ENCODE data around the gene PMP22.

- TF ChIP-seq, protein P1, sequence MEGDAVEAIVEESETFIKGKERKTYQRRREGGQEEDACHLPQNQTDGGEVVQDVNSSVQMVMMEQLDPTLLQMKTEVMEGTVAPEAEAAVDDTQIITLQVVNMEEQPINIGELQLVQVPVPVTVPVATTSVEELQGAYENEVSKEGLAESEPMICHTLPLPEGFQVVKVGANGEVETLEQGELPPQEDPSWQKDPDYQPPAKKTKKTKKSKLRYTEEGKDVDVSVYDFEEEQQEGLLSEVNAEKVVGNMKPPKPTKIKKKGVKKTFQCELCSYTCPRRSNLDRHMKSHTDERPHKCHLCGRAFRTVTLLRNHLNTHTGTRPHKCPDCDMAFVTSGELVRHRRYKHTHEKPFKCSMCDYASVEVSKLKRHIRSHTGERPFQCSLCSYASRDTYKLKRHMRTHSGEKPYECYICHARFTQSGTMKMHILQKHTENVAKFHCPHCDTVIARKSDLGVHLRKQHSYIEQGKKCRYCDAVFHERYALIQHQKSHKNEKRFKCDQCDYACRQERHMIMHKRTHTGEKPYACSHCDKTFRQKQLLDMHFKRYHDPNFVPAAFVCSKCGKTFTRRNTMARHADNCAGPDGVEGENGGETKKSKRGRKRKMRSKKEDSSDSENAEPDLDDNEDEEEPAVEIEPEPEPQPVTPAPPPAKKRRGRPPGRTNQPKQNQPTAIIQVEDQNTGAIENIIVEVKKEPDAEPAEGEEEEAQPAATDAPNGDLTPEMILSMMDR (IDR thresholded peaks at IDR 0.05 in 4 of 5, conservative IDR thresholded peaks at IDR 0.05 in 1 of 5) = no peak
- no peak for TF ChIP-seq POLR2A (IDR thresholded peaks at IDR 0.05)
Observed at GRCh38 chr17:15232517-15232915, 32.6 kb downstream of the PMP22 start.

Measured in gastrocnemius medialis (tissue), 4 donors.